ENCODE results near the gene CSPG4. TPM values are rescaled to one million over a fixed set of nuclear protein-coding genes. Genes with fewer than 3 reads are reported as not detected.

Gene CSPG4
- total and polyA plus RNA-seq, 9 of the 15 experiments (the other 6 are each of a cell fraction or from before 2014, with no cell fraction given), result under 0.01 to 0.07 (median 0.04) TPM; not detected in 5

DNA sequence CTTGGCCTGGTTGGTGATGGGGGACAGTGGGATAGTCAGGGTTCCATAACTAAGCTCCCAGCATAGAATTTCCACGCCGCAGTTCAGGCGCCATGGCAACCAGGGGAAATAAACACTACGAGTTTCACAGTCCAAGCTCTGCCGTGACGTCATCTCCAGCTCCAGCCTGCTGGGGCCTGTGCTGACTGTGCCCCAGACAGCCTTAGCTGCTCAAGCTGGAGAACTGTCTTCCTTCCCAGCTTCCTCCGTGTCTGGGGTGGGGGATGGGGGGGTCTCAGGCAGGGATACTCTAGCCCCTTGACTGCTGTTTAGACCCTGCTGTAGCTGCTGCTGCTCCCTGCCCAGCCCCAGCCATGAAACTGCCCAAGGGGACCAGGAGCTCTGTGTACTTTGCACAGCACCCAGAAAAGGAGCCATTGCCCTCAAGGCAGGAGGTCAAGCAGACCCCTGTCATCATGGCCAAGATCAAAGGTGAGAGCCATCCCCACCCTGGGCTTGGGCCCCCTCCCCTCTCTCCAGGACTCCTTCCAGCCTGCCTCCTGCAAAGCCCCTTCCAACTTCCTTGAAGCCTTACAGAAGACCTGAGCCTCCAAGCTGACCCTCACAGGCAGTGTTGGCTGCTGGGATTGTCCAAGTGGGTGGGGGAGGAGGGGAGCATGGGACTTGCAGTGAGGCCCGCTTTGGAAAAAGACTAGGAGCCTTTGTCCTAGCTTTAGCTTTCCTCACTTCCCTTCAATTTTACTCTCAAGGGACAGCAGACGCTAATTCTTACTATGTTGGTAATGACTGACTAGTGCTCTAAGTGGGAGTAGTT is 11.4 kb upstream of the CSPG4 start (continued):
- TF ChIP-seq GTF3C2 (IDR thresholded peaks at IDR 0.05; ENCODE audit: borderline replicate concordance, extremely low read depth, insufficient read length) (no peak), CHD2 (IDR thresholded peaks at IDR 0.05; ENCODE audit: low read depth, low read length) (no peak), U2AF2 (optimal IDR thresholded peaks at IDR 0.05; ENCODE audit: low read depth, low read length) (no peak), SRSF7 (optimal IDR thresholded peaks at IDR 0.05; ENCODE audit: low read depth, low read length) (no peak), FOXJ3 (CRISPR knock-in tag; IDR thresholded peaks at IDR 0.05) (peak; percentile 95), ZNF134 (CRISPR knock-in tag; conservative IDR thresholded peaks at IDR 0.05) (no peak)
